ENCODE data around the gene SLC35F3.

- TF ChIP-seq NFIC (IDR thresholded peaks at IDR 0.05) (no peak), REST (IDR thresholded peaks at IDR 0.05; ENCODE audit: low read depth) (no peak), YY1 (IDR thresholded peaks at IDR 0.05; ENCODE audit: low read depth) (no peak), EP300 (IDR thresholded peaks at IDR 0.05; ENCODE audit: borderline replicate concordance) (no peak), RAD21 (IDR thresholded peaks at IDR 0.05; ENCODE audit: low read depth) (no peak), CREB1 (IDR thresholded peaks at IDR 0.05; ENCODE audit: low read depth) (no peak), TAF1 (IDR thresholded peaks at IDR 0.05; ENCODE audit: low read depth) (no peak), EGR1 (IDR thresholded peaks at IDR 0.05) (no peak), MAX (IDR thresholded peaks at IDR 0.05) (no peak)
These were observed 35.0 kb downstream of the SLC35F3 start for GRCh38 chr1:233939451-233939850.

Data from Ishikawa (cell line).